Endodermal cell (in vitro differentiated cells): ENCODE data around the gene STRA6. TPM values are rescaled to one million over a fixed set of nuclear protein-coding genes. Genes with fewer than 3 reads are reported as not detected.

Source experiments
- DNase-seq: peaks from one replicate; pipeline ENCODE4 v3.0.0-alpha.2; 2017
- H3K27ac ChIP-seq: 2 replicates; pipeline ENCODE4 v1.5.1; 2013; ENCODE audit warnings: mild to moderate bottlenecking, low read depth, low read length, moderate library complexity
- H3K27me3 ChIP-seq: 2 replicates; pipeline ENCODE4 v1.6.1; 2013; ENCODE audit warnings: mild to moderate bottlenecking, low read length, moderate library complexity; ENCODE audit not compliant: insufficient read depth, control insufficient read depth, poor library complexity, severe bottlenecking
- H3K36me3 ChIP-seq: 2 replicates; pipeline ENCODE4 v1.7.0; 2013; ENCODE audit warnings: mild to moderate bottlenecking, low read length, moderate library complexity; ENCODE audit not compliant: control insufficient read depth, insufficient read depth
- H3K4me1 ChIP-seq: one replicate; pipeline ENCODE4 v1.7.0; 2013; ENCODE audit warnings: low read length; ENCODE audit not compliant: control insufficient read depth, insufficient read depth
- H3K4me3 ChIP-seq: 2 replicates; pipeline ENCODE4 v1.5.1; 2013; ENCODE audit warnings: mild to moderate bottlenecking, low read length, moderate library complexity
- H3K9ac ChIP-seq: 2 replicates; pipeline ENCODE4 v1.6.1; 2013; ENCODE audit warnings: mild to moderate bottlenecking, low read length, moderate library complexity; ENCODE audit not compliant: poor library complexity, severe bottlenecking; ENCODE audit errors: extremely low read depth
- H3K9me3 ChIP-seq: 2 replicates; pipeline ENCODE4 v1.6.1; 2013; ENCODE audit warnings: mild to moderate bottlenecking, low read length, moderate library complexity; ENCODE audit not compliant: control insufficient read depth
- H3K27ac Mint-ChIP-seq: 2 replicates; pipeline ENCODE4 v1.8.0; 2020; ENCODE audit warnings: mixed read lengths
- H3K27me3 Mint-ChIP-seq: 2 replicates; pipeline ENCODE4 v1.8.0; 2021; ENCODE audit warnings: mild to moderate bottlenecking, mixed read lengths; ENCODE audit not compliant: insufficient read depth
- H3K36me3 Mint-ChIP-seq: 2 replicates; pipeline ENCODE4 v1.8.0; 2020; ENCODE audit warnings: low read depth, mixed read lengths
- H3K4me1 Mint-ChIP-seq: 2 replicates; pipeline ENCODE4 v1.8.0; 2020; ENCODE audit warnings: mixed read lengths
- H3K4me3 Mint-ChIP-seq: 2 replicates; pipeline ENCODE4 v1.8.0; 2020; ENCODE audit warnings: mild to moderate bottlenecking, moderate library complexity, mixed read lengths
- H3K9me3 Mint-ChIP-seq: 2 replicates; pipeline ENCODE4 v1.8.0; 2020; ENCODE audit warnings: mild to moderate bottlenecking, mixed read lengths
- WGBS, 2 experiments: methylation state at CpG; one replicate each; pipeline versions ENCODE4 v1.1.5 to v1.1.7; 2013; ENCODE audit warnings: missing lambda C conversion rate in 2 of 2, mixed read lengths in 1 of 2; ENCODE audit not compliant: insufficient coverage in 1 of 2, insufficient read length in 1 of 2; 5-methylcytosine and 5-hydroxymethylcytosine counted together
- total RNA-seq, 2 donors: library from RNA; stranded (reverse); fragmentation: NEBNext Ultra II Directional in 1 of 2; extraction: Animal tissue kit (Norgen Biotek cat#: 25700) in 1 of 2; gene quantifications; 2 replicates in 1 of 2; 3 replicates in 1 of 2; pipeline ENCODE4 v1.2.1, GENCODE V29; 2021
- TF ChIP-seq, protein P1 (sequence below): fragments of 200-600 bp; sonication (generic); conservative IDR thresholded peaks from 2 replicates; pipeline ENCODE4 v1.5.0; 2021; ENCODE audit warnings: antibody characterized with exemption, mild to moderate bottlenecking

STRA6 gene
- total RNA-seq, 2 donors from 2014 or later: 18.2 to 26.2 TPM

DNA sequence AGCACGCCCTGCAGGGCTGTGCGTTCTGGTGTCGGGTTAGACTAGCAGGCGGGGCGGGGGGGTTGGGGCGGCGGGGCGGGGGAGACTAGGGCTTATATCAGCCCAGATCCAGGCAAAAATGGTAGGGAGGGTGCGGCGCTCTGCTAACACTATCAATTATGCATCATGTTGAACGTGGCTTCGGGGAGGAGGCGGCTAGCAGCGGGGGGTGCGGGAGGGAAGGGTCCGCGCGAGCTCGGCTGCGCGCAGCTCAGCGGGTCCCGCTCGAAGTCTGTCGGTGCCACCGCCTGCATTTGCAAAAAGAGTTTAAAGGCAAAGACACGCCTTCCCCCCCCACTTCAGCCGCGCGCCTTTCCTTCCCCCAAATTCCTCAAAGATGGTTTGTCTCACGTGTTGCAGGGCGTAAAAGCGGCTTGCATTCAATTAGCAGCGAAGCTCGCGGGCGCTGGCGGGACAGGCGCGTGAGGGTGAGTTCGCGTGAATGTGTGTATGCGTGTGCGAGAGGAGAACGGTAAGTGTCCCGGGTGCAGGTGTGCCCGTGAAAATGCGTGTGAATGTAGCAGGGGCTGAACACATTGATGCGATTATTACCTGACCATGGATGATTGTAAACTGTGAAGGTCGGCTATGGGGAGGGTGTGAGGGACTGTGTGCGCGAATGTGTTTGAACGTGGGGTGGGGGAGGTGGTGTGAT lies 72.3 kb downstream of the STRA6 start, which contains the start of gene ISLR2:
ISLR2 (plus strand) TSS at position 432 of the 694 bp plus-strand sequence. CDS start 2,169 bp downstream, outside the sequence.
- Histone ChIP-seq H3K27ac (no peak within 1 kb of the TSS), H3K9me3 (no peaks in the 10 kb centered on the region), H3K4me1 (peaks cover 3% of the 10 kb centered on the region), H3K36me3 (no peaks in the 10 kb centered on the region), H3K27me3 (peaks cover 94% of the 10 kb centered on the region), H3K9ac (no peak within 1 kb of the TSS), H3K4me3 (peak within 1 kb of the TSS; percentile 40)
- Mint-ChIP-seq H3K27ac (no peak within 1 kb of the TSS), H3K9me3 (no peaks in the 10 kb centered on the region), H3K27me3 (peaks cover 98% of the 10 kb centered on the region), H3K4me3 (peak within 1 kb of the TSS; percentile 43), H3K36me3 (no peaks in the 10 kb centered on the region), H3K4me1 (peaks cover 28% of the 10 kb centered on the region)
- TF ChIP-seq, protein P1, sequence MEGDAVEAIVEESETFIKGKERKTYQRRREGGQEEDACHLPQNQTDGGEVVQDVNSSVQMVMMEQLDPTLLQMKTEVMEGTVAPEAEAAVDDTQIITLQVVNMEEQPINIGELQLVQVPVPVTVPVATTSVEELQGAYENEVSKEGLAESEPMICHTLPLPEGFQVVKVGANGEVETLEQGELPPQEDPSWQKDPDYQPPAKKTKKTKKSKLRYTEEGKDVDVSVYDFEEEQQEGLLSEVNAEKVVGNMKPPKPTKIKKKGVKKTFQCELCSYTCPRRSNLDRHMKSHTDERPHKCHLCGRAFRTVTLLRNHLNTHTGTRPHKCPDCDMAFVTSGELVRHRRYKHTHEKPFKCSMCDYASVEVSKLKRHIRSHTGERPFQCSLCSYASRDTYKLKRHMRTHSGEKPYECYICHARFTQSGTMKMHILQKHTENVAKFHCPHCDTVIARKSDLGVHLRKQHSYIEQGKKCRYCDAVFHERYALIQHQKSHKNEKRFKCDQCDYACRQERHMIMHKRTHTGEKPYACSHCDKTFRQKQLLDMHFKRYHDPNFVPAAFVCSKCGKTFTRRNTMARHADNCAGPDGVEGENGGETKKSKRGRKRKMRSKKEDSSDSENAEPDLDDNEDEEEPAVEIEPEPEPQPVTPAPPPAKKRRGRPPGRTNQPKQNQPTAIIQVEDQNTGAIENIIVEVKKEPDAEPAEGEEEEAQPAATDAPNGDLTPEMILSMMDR: no peak
- DNase-seq: no peak
- WGBS, 2 experiments: 1 to 2% methylated on average over 29 to 51 of the region's 53 CpGs

DNA sequence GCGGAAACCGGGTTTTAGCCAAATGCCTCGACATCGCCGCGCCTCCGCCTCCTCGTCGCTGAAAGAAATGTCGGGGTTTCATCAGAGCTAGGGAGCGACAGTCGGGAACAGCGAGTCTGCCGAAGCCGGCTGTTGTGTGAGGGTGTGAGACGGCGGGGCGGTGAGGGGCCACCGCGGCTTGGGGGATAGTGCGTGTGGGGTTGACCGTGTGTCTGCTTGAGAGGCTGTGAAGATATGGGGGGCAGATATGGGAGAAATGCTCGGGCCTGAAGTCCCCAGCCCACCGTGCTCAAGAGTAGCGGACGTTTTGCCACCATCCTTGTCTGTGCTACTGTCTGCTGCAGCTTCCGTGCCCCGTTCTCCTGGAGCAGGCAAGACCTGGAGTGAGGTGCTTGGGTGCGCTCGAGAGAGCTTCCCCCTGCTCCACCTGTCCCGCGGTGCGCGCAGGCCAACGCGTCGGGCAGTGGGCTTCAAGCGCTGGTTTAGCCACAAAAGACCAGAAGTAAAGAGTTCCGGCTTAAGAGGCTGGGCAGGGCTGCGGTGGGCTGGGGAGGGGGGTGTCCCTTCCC lies 72.9 kb downstream of the STRA6 start:
- TF ChIP-seq, protein P1: no peak
- peaks cover 87% of the 10 kb centered on the region for H3K27me3 ChIP-seq
- no peak overlapping the region for H3K27ac Mint-ChIP-seq
- no peaks in the 10 kb centered on the region for H3K36me3 Mint-ChIP-seq
- no peak overlapping the region for H3K9ac ChIP-seq
- 0 to 1% methylated on average over 6 to 39 of the region's 40 CpGs for whole genome bisulfite sequencing, 2 experiments
- peaks cover 28% of the 10 kb centered on the region for H3K4me1 Mint-ChIP-seq
- no peak overlapping the region for H3K27ac ChIP-seq
- peak overlapping the region; percentile 43 for H3K4me3 Mint-ChIP-seq
- H3K4me1 ChIP-seq: peaks cover 3% of the 10 kb centered on the region
- peak; percentile 84 for DNase-seq
- H3K27me3 Mint-ChIP-seq: peaks cover 94% of the 10 kb centered on the region
- H3K4me3 ChIP-seq: peak overlapping the region; percentile 40
- H3K9me3 Mint-ChIP-seq: no peaks in the 10 kb centered on the region
- H3K9me3 ChIP-seq: no peaks in the 10 kb centered on the region
- H3K36me3 ChIP-seq: no peaks in the 10 kb centered on the region

Other genes starting within 250 kb of the STRA6 start
- 1 to 10 TPM; 4.4 to 5.5 TPM for gene STOML1, start 210.5 kb downstream of the STRA6 start, total RNA-seq
- gene PML, start 208.1 kb downstream of the STRA6 start, total RNA-seq: 10 to 100 TPM; 26.5 to 28.9 TPM
- gene GOLGA6A, start 120.2 kb downstream of the STRA6 start, total RNA-seq: under 1 TPM; 0.75 to 0.86 TPM
- not detected for gene ISLR2, start 72.2 kb downstream of the STRA6 start, total RNA-seq
- under 1 TPM in 1 of 2 donors, not detected in 1; 0.29 TPM for gene ISLR, start 29.1 kb downstream of the STRA6 start, total RNA-seq
- gene CCDC33, start 33.5 kb upstream of the STRA6 start, total RNA-seq: 1 to 10 TPM; 2.8 to 3.5 TPM
- 1 to 10 TPM; 4.8 to 5.3 TPM for gene CYP11A1, start 164.9 kb upstream of the STRA6 start, total RNA-seq
- 1 to 10 TPM; 8.1 to 8.2 TPM for gene SEMA7A, start 231.2 kb upstream of the STRA6 start, total RNA-seq